Amniotic stem cell (primary cell): ENCODE results near the gene DLX6.

Experiments
- DNase-seq: peaks from one replicate; lab custom pipeline; 2025; lab: John Stamatoyannopoulos, UW

DLX6 gene

GRCh38 chr7:97005183-97006054, at the start of gene DLX6:
Gene DLX6 (plus strand): TSS chr7:97005553. CDS start chr7:97005978, 425 bp downstream.
- peak; percentile 69 for DNase-seq

- DNase-seq = no peak
These were observed 46.2 kb upstream of the DLX6 start for GRCh38 chr7:96959135-96959534.

- DNase-seq = no peak
These were observed 43.0 kb upstream of the DLX6 start for GRCh38 chr7:96962221-96962885.

DNA sequence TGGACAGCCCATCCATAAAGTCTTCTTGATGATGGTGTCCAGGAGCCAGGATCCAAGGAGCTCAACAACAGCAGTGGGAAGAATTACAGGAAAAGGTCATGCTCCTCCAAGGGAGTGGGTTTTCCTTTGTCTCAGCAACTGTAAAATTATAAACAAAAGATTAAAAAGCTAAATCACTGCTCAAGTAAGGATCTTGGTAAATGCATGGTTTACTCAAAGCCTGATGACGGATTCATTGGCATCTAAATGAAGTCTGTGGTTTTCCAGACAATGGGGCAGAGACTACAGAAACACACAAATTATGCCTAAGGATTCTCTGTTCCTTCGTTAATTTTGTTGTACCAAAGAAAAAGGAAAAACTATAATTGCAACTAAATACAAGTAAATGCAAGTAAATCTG, 36.4 kb upstream of the DLX6 start:
- DNase-seq = no peak

GRCh38 chr7:96970739-96971138, 34.6 kb upstream of the DLX6 start:
- DNase-seq = no peak

GRCh38 chr7:96973986-96974385, 31.4 kb upstream of the DLX6 start:
- peak; percentile 63 for DNase-seq

DNA sequence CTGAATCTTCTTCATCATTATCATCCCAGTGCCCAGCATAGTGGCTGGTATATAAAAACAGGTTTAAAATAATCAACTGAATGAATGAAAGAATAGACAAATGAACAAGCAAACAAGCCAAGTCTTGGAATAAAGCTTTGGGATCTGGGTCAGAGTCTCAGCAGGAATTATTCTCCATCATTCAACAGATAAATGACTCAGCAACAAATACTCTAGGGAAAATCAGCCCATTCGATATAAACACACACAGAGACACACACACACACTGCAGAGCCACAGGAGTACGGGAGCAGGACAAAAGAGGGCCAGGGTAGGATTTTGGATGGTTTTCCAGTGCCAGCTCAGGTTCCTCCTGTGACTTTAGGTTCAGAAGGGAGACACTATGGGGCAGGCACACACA, 29.2 kb upstream of the DLX6 start:
- DNase-seq = no peak

DNA sequence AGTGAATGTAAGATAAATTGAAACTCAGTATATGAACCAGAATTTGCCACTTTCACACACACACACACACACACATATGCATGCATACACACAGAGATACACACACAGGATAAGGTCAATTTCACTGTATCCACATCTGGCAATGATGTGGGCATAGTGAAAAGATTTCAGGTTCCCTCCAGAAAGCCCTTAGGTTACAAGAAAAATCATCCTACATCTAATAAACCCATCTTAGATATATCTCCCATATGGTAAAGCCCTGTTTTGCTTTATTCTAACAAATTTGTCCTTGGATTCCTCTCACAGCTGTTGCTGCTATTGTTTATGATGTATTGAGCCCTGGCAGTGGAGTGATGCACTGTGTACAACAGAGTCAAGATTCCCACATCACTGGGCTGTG, 27.9 kb upstream of the DLX6 start:
- DNase-seq = no peak

DNA sequence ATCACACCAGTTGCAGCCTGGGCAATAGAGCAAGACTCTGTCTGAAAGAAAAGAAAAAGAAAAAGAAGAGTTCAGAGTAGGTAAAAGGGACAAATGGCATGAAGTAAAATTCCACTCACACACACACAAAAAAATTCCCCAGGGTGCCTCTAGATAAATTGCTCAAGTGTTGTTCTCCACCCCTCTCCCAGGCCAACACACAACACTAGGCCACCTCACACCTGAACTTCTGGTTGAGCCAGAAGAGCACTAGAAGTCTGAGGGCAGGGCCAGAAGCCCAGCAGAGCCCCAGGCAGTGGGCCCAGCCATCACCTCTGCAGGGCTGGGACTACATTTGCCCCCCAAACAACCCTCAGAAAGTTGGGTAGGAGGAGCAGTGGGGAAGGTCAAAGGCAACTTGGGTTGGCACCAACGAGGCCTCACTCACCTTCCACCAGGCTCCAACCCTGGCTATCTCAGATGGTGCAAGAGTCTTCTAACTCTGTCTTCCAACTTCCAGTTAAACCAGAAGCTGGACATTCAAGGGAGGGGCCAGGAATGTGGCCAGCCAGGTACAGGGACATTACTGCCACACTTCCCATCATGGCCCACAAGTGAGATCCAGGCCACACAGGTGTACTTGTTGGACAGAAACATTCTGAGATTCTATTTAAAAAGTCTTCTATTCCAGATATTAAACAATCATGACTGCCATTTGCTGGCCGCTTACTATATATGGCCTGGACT, 25.6 kb upstream of the DLX6 start:
- no peak for DNase-seq

GRCh38 chr7:96982586-96982985, 22.8 kb upstream of the DLX6 start:
- no peak for DNase-seq

- no peak for DNase-seq
These were observed 19.4 kb upstream of the DLX6 start for GRCh38 chr7:96985992-96986391.

GRCh38 chr7:96986901-96987300, 18.5 kb upstream of the DLX6 start:
- DNase-seq = no peak

DNA sequence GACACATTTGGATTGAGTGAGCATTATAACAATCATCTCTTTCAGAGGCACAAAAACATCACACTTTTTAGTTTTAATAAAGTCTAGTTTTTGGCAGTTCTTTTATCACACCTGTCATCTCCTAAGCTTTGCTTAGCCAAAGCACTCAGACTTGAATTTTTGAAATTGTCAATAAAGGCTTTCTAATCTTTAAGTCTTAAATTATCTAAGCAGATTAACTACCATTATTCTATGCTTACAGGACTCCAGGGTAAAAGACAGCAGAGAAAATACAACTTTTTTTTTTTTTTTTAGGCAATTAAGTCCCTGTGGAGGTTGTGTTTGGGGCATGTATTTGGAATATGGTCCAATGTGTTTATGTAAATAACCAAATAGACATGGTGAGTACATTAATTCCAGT, 17.6 kb upstream of the DLX6 start:
- no peak for DNase-seq

- no peak for DNase-seq
These were observed 16.0 kb upstream of the DLX6 start for GRCh38 chr7:96989241-96989858.

DNA sequence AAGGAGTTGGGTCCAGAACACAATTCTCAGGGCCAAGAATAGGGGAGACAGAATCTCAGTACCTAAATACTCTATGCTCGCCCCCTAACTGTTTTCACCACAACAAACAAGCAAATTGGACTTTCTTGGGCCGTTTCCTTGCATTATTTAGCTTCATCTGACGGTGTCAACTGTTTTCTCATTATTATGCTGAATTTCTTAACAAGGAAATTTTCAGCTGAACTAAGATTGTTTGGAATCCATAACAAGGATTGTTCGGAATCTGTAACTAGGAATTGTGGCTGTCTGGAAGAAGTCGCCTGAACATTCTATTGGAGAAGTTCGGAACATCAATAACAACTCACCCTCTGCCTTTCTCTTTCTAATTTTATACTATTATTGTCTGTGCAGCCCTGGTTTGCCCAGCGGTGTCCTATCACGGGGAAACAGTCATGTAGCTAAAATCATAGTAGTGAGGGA, 15.5 kb upstream of the DLX6 start:
- no peak for DNase-seq

GRCh38 chr7:96991546-96992191, 13.7 kb upstream of the DLX6 start:
- DNase-seq = no peak

GRCh38 chr7:96992192-96993005, 13.0 kb upstream of the DLX6 start:
- DNase-seq = no peak

DNA sequence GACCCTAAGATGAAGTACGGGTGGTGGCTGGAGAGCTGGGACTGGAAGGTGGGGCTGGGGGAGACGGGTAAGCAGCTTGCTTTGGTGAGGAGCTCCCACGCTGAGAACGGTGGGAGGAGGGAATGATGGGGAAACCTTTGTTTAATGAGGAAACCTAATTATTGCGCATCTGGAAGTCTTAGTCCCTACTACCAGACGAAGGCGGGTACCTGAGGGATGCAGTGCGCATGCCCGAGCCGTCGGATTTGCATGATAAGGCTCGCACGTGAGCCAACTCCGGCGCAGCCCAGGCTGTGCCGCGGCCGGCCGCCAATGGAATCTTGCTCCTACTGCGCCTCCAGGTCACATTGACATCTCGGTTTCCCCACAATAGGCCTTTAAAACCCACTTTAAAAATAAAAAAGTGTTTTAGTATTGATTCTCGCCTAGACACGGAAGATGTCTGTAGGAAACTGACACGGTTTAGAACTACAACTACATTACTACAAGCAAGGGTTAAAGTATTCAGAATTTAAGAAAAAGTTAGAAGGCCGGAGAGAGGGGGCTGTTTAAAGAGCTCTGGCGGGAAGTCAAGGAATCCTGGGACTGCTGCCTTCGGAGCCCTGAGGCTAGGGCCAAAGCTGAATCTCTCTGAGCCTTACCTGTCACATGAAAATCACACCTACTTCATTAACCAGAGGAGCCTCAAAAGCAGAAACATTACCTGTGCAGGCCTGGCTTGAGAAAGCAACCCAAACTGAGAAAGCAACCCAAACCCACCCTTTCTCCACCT, 12.1 kb upstream of the DLX6 start:
- no peak for DNase-seq

- DNase-seq = no peak
These were observed 11.4 kb upstream of the DLX6 start for GRCh38 chr7:96993980-96994379.
